GM19193 (cell line): ENCODE measurements around the gene SMYD3.

ENCODE experiments used
- POLR2A ChIP-seq: IDR thresholded peaks from 4 replicates; pipeline ENCODE4 v1.6.1; 2011; ENCODE audit not compliant: insufficient read depth, insufficient read length; ENCODE audit errors: extremely low read depth

Gene SMYD3

DNA sequence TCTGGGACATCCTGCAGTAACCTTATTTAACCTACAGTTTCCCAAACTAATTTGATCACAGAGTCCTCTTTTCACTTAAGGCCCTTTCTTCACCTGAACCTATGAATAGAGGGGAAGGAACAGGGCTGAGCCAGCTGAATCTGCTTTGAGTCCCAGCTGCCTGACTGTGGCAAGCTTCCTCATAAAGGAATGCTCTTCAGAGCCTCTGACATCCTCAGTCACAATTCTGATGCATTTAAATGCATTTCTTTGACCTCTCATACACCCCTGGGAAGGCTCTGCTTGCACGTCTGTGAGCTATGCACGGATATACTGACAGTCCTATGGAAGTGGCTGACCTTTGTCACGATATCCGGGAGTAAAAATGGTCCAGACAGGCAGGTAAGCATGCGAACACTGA, 673.1 kb downstream of the SMYD3 start:
- TF ChIP-seq POLR2A: no peak

DNA sequence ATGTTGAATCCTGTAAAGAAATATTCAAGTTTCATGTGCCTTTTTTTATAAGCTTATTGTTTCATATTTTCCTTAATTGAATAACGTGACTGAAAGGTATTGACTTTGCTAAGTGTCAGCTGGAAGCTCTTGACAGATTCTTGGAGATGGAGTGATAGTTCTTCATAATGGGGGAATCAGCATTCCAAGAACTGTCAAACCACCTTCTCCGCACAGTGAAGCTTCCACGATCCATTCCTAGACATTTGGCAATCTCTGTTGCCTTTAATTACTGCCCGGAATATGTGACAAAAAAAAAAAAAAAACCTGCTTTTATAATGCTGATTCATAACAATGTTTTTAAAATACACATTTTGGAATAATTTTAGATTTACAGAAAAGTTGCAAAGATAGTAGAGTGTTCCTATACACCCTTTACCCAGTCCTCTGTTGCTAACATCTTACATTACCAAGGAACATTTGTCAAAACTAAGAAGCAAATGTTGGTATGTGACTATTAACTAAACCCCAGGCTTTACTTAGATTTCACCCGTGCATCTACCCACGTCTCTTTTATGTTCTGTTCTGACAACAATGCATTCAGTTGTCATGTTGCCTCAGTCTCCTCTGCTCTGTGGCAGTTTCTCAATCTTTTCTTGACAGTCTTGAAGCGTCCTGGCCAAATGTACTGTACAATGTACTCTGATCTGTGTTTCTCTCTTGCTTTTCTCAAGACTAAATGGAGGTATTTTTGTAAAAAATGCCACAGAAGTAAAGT, 674.1 kb downstream of the SMYD3 start:
- TF ChIP-seq POLR2A: no peak

DNA sequence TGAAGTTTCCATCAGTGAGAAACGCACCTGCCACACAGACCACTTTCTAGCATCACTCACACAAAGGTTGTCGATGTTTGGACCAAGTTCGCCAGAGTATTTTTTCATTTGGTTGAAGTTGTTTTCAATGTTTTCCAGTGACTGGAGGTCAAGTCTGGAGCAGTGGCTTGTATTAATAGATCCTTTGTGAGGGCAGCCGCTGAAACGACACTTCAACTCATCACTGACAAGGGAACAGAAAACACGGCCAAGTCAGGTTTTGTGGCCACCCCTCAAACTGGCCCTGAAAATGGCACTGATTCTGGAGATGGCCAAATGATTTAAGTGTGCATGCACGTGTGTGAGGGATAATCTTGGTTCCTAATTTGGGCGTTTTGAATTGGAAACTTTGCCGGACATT, 675.6 kb downstream of the SMYD3 start:
- TF ChIP-seq POLR2A: no peak

DNA sequence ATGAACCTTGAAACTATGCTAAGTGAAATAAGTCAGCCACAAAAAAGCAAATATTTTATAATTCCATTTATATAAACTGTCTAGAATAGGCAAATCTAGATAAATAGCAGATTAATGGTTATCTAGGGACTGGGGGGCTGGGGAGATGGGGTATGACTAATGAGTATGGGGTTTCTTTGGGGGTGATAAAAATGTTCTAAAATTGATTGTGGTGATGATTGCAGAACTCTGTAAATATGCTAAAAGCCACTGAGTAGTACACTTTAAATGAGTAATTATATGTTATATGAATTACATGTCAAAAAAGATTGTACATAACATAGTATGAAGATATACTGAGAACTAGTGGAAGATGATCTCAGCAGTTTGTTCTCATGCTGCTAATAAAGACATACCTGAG, 677.3 kb downstream of the SMYD3 start:
- TF ChIP-seq POLR2A: no peak

DNA sequence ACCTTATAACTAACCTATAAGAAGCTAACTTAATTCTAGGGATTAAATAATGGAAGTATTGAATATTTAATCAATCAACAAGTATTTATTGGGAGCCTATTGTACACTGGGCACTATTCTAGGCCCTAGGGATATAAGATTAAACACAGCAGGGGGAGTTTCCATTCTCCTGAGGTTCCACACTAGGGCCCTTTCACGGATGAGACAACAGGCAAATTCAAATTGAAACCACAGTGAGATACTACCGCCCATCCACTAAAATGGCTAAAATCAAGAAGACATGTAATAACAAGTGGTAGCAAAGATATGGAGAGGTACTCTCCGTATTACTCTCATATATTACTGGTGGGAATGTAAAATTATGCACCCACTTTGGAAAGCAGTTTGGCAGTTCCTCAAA, 677.9 kb downstream of the SMYD3 start:
- no peak for TF ChIP-seq POLR2A

DNA sequence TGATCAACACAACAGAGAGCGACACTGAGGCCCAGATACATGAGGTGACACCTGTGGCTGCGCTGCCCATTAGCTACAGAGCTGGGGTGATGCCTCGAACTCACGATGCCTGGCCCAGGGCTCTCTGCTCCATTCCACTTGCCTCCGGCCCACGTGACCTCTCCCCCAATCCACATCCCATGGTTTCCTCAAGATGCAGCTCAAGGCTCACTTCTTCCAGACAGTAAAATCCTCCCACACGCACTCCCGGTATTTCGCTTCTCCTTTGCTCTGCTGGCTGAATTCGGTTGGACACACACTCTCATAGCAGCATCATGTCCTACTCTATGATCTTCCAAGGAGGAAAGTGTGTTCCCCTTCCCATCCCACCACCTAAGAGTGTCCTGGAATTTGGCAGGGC, 679.8 kb downstream of the SMYD3 start:
- TF ChIP-seq POLR2A: no peak

DNA sequence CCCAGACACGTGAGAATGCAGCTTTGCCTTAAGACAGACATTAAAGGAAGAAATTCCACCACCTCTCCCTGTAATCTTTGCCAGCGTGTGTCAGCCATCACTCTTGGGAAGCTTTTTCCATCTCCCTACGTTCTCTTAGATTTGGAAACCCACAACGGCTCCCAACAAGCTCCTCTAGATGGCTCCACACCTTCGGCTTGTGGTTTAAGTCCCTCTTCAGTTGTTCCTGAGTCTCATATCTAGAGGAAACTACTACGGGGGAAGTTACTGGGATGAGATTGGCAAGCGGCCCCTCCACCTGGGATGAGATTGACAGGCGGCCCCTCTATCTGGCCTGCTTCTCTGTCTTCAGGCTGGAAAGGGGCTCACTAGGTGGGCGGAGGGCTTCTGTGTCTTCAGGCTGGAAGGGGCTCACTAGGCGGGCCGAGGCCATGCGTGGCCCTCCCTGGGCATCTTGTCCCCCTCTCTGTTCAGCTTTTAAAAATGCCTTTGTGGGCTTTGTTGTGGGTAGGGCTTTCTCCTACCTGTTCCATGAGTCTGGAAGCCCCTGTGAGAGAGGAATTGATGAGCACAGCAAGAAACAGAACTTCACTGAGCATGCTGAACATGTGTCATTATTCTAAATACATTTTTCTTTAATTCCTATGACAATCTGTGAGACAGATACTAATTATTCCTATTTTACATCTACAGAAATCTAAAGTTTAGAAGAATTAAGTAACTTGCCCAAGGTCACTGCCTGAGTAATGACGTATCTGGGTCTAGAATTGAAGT, 681.8 kb downstream of the SMYD3 start:
- TF ChIP-seq POLR2A: no peak

DNA sequence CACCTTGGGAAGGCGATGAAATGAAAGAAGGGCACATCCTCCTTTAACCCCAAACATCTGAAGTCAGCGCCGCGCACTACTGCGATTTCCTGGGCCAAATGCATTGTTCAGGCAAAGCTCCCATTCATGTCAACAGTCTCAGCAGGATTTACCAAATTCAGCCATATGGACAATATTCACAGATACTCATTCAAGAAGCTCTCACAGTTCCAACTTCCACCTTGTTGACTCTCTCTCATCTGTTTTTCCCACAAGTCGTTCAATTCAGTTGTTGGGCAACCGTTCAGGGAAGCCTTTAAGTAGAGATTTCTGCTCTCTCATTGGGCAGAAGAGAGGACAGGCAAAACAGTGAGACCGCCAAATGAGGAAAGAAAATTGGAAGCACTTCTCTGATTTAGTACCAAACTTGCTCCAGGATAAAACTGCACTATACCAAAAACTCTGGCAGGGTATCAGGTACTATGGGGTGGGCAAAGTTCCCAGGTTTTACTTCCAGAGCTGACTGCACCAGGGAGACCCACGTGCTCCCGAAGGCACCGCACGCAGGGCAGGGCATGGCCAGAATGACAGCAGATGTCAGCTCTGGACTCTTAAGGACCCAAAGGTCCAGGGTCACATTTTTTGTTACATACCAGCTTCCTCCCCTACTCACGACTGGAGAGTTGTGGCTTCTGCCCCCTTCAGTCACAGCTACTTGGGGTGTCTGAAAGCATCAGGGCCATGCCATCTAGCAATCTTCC, 683.5 kb downstream of the SMYD3 start:
- TF ChIP-seq POLR2A: no peak

DNA sequence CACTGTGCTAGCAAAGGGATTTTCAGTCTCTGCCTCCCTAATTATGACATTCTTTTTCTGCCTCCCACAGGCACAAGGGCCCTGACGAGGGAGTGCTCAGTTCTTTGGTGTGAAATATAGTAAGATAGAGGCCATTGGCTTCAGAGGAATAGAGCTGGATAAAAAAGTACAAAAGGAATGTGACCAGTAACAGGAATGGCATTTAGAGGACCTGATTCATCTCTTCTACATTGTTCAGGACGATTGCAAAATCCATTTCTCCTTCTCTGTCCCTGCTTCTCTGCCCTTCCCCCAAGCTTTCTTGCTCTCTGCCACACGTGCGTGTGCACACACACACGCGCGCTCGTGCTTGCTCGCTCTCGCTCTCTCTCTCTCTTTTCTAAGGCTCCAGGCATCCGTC, 684.1 kb downstream of the SMYD3 start:
- TF ChIP-seq POLR2A: no peak

DNA sequence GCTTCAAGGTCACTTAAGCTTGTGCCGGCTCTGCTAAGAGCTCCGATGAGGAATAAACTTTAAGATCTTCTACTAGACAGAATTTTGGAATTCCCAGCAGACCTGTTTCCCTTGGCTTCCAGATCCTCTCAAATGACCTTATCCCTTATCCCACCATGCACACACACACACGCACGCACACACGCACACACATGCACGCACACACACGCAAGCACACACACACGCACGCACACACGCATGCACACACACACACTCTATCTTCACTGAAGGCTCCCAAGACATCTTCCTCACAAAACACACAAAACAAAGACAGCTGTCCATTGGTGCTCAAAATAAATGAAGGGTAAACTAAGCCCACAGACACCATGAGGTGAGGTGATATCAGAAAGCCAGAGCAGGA, 692.4 kb downstream of the SMYD3 start:
- no peak for TF ChIP-seq POLR2A

DNA sequence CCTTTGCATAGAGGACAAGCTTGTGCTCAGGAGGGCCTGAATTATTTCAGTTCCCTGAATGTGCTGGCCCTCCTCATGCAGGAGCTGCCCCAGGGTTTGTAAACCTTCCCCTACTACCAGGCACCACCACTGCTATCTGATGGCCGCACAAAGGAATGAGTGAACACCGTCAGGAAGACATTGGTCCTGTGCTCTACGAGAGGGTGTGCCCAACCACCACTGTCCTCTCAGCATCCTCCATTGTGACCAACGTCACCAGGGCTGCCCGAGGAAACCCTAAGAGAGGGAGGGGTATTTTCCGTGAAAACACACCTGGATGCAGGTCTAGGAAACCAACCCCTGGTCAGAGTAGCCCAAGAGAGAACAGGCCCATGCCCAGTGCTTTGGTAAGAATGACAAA, 694.8 kb downstream of the SMYD3 start:
- no peak for TF ChIP-seq POLR2A

DNA sequence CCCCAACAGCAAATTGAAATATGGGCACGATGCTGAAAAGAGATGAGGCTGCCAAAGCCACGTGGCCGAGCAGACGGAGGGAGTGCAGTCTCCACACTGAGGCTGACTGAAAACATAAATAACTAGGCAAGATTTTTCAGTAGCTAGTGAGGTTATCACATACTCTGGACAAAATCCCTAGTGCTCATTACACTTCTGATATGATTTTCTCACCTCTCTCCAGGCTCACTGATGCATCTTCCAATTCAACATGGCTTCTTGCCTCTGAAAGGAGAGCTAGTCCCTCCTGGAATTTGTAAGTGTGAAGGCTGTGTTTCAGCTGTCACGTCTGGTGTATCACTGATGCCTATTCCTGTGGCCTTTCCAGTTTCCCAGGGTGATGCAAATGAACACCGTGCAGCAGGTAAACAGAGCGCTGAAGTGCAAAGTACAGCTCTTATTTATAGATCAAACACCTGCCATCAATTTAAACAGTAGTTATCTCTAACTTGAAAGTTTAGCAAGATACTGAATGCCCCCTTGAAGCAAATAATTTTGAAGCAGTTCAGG, 696.2 kb downstream of the SMYD3 start:
- no peak for TF ChIP-seq POLR2A

DNA sequence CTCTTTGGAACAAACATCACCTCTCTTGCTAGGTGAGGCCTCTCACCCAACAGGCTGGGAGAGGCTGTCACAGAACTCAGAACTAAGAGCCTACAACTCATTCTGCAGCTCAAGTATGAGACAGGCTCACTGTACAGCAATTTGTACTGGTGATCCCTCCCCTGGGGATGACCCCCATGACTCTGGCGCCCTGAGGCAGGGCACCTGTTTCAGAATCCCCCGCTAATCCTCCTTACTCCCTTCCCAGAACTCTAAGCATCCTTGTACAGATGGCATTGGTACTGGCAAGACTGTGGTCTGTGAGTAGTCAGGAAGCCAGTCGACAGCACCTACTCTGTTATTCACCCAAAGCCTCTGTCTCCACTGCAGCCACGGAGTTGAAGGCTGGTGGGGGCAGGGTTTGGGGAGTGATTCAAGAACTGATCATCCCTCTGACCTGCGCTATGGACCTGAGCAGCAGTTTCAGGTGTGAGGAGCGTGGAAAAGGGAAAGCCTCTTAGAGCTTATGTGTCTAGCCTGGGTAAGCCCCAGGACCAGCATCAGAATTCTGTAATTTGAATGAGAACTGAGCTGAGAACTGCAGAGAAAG, 696.8 kb downstream of the SMYD3 start:
- TF ChIP-seq POLR2A: no peak

DNA sequence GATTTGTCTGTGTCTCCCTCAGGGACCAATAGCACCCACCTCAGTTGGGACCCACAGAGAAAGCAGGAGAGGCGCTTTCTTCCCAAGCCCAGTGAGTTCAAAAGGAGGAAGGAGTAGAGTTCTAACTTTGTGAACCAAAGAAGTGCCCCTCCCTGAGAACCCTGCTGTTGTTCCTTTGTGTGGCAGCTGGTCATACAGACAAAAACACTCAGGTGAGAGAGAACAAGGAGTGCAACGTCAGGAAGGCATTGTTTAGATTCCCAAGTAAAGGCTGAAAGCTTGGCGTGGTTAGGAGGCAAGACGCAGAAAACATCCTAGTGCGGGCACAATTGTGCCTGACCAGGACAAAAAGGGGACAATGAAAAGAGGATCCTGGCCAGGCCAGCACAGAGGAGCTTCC, 697.7 kb downstream of the SMYD3 start:
- no peak for TF ChIP-seq POLR2A
